ENCODE measurements around the gene ADPRS. TPM values are rescaled to one million over a fixed set of nuclear protein-coding genes. Genes with fewer than 3 reads are reported as not detected.

ADPRS gene
- total and polyA plus RNA-seq, 9 of the 15 experiments (the other 6 are each of a cell fraction or from before 2014, with no cell fraction given), result 5.9 to 40.0 (median 27.4) TPM

GRCh38 chr1:36099681-36100341 lies 11.1 kb downstream of the ADPRS start (continued):
- no peak for TF ChIP-seq CHD7 (IDR thresholded peaks at IDR 0.05; ENCODE audit: low read depth, low read length)
- TF ChIP-seq SNAPC5 (CRISPR knock-in tag; IDR thresholded peaks at IDR 0.05), result no peak
- TF ChIP-seq LCOR (CRISPR knock-in tag; IDR thresholded peaks at IDR 0.05), result no peak
- no peak for TF ChIP-seq TCFL5 (CRISPR knock-in tag; conservative IDR thresholded peaks at IDR 0.05)
- TF ChIP-seq ZNF518B (CRISPR knock-in tag; IDR thresholded peaks at IDR 0.05), result no peak
- 0 out of 2 replicates have a peak, but pooled peaks have one; percentile 56 for TF ChIP-seq PHB2 (IDR thresholded peaks at IDR 0.05; ENCODE audit: low read depth)
- TF ChIP-seq CTCF (IDR thresholded peaks at IDR 0.05 in 2 of 3, conservative IDR thresholded peaks at IDR 0.05 in 1 of 3; ENCODE audit: insufficient read depth in 2 of 3, low read depth in 1 of 3, low read length in 3 of 3), result peak; percentile 94 to 95 (median 95)
- no peak for TF ChIP-seq ZNF586 (CRISPR knock-in tag; conservative IDR thresholded peaks at IDR 0.05)
- TF ChIP-seq NR4A1 (CRISPR knock-in tag; IDR thresholded peaks at IDR 0.05), result no peak
- TF ChIP-seq NR4A1 (tag; IDR thresholded peaks at IDR 0.05), result no peak
